ENCODE data around the gene RPS6KA5.
"Not testable (repeated sequence)": the region's sequence is repeated elsewhere in the genome, so short reads cannot be mapped to it uniquely, and the experiment has no call there.

The RPS6KA5 gene

GRCh38 chr14:91067186-91067585, 6.7 kb upstream of the RPS6KA5 start:
- no peak for DNase-seq (ENCODE audit: low read depth, low spot score)

- no peak for DNase-seq (ENCODE audit: low read depth, low spot score)
Observed at GRCh38 chr14:91065266-91065665, 4.8 kb upstream of the RPS6KA5 start.

DNA sequence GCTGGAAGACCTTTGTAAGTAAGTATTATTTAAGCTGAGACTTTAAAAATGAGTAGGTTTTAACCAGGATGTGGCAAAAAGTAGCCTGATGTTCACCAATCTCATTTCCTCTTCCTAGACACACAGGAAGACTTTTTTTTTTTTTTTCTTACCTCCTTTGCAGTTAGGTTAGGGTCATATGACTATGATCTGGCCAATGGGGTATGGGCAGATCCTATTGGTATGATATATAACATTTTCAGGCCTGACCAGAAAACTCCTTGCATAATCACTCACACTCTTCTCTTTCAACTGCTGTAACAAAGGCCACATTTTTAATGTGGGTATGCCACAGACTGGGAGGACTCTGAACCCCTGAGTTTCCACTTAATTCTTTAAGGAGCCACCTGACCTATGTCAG, 2.7 kb upstream of the RPS6KA5 start:
- no peak for DNase-seq (ENCODE audit: low read depth, low spot score)

- no peak for DNase-seq (ENCODE audit: low read depth, low spot score)
Observed at GRCh38 chr14:91062600-91062999, 2.2 kb upstream of the RPS6KA5 start.

DNA sequence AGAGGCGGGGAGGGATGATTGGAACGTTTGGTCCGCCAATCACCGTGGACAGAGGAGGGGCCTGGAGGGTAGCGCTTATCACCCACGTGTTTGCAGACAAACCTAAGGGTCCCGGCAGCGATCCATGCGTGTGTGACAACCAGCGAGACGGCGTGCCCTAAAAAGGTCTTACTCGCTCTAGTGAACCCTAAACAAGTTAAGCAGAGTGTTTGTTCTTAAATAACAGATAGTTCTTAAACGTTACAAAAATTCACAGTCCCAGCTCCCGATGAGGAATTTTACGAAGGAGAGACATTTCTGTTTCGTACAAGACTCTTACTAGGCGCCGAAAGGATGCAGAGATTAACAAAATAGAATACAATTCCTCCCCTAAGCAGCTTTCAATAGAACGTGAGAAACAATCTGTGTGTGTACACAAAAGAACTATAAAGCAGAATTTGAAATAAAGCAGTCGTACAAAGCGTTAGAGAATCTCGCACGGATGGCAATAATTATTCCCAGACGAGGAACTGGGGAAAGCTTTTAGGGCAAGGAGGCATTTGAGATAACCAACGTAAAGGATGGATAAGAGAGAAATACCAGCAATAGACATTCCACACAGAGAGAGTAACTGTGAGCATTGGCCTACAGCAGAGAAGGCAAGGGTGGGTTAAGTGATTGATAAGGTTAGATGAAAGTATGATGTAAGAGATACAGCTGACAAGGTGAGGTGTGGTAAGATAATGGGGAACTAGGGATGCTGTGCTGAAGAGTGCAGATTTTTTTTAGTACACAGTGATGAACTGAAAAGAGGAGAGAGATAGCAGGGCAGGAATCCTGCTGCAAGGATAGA, 831 bp upstream of the RPS6KA5 start:
- no peak for DNase-seq (ENCODE audit: low read depth, low spot score)

DNA sequence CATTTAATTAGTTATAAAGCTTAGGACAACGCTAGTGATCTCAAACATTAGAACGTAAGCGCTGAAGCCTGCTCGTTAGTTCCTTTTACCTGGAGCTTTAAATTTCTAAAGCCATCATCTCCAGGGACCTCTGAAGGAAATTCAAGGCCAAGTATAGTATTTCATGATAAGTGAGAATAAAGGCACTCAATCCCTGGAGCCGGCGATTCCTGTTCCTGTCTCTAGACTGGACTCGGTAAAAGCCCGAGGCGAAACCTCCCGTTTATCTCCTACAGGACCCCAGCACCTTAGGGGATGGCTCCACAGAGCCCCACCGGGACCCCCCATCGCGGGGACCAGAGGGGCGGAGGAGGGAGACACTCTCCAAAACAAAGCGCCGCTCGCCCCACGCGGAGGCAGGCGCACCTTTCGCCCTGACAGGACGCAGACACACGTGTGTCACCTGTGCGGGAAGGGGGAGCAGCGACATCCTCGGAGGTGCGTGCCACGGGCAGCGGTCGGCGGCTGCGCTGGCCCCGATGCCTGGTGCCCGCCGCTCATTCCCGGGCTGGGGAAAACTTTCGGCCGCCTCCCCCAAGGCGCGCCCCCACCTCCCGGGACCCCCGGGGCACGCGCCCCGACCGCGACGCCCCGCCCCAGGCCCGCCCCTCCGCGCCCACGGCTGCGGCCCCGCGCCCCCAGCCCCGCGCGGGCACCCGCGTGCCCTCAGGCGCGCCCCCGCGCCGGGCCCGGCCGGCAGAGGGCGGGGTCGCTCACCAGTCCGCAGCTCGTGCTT, 678 bp downstream of the RPS6KA5 start:
- DNase-seq (ENCODE audit: low read depth, low spot score), result peak; percentile 33

DNA sequence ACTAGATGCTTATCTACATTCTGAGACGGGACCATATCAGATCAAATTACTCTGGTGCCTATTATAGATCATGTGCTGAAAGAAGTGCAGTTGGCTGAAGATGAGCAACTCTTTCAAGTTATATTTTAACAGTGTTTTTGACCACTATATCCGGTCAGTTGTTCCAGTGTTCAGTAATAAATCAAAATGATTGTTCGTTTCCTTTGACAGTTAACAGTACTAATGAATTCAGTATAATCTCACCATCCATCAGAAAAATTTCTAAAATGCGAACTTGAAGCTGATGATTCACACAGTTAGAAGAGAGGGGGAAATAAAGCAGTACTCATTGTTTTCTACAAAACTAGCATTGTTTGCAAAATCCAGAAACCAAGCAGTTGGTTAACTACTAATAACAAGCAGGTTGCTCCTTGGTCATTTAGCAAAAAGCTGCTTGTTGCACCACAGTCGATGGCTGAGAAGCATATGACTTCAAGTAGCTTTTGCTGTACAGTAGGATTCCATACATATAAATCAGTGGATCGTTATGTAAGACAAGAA, 2.3 kb downstream of the RPS6KA5 start:
- DNase-seq (ENCODE audit: low read depth, low spot score), result no peak

GRCh38 chr14:91056361-91056760, 4.1 kb downstream of the RPS6KA5 start:
- DNase-seq (ENCODE audit: low read depth, low spot score), result no peak

- DNase-seq (ENCODE audit: low read depth, low spot score), result no peak
Observed at GRCh38 chr14:91055016-91055415, 5.4 kb downstream of the RPS6KA5 start.

DNA sequence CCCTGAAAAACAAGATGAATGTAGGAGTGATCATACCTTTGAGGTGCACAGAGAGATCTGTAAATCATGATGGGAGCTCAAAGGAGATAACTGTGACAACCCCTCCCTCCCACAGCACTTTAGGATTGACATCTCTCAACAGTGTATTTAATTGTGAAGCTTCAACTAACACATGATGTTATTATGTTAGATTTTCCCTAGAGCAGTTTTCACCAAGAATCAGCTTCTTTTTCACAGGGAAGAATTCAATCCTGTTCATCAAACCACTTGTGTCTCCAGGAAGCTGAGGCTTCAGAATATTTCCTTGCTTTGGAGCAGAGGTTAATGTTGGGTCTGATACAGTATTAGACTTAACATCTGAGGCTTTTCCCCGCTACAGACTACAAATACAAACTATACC, 11.8 kb downstream of the RPS6KA5 start:
- DNase-seq (ENCODE audit: low read depth, low spot score), result no peak

- no peak for DNase-seq (ENCODE audit: low read depth, low spot score)
Observed at GRCh38 chr14:91048265-91048664, 12.2 kb downstream of the RPS6KA5 start.

- no peak for DNase-seq (ENCODE audit: low read depth, low spot score)
Observed at GRCh38 chr14:91047174-91047753, 13.2 kb downstream of the RPS6KA5 start.

DNA sequence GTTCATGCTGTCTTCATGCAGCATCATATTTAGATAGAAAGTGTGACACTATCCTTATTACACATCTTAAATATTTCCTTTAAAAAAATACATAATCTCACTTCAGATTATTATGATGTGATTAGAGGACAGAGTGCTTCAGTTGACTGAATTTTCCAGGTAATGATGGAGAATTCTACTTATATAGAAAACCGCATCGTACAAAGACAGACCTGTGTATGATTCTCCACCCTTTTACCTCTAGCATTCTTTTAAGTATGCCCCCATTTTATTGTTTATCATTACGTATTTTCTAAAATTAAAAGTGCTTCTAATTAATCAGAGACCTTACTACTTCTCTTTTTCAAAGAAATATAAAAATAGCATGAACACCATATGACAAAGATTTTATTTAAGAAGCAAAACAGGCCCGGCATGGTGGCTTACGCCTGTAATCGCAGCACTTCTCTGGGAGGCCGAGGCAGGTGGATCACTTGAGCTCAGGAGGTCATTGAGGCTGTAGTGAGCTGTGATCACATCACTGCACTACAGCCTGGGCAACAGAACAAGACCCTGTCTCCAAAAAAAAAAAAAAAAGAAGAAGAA, 13.9 kb downstream of the RPS6KA5 start:
- no peak for DNase-seq (ENCODE audit: low read depth, low spot score)

- DNase-seq (ENCODE audit: low read depth, low spot score), result no peak
Observed at GRCh38 chr14:91041450-91041849, 19.0 kb downstream of the RPS6KA5 start.

DNA sequence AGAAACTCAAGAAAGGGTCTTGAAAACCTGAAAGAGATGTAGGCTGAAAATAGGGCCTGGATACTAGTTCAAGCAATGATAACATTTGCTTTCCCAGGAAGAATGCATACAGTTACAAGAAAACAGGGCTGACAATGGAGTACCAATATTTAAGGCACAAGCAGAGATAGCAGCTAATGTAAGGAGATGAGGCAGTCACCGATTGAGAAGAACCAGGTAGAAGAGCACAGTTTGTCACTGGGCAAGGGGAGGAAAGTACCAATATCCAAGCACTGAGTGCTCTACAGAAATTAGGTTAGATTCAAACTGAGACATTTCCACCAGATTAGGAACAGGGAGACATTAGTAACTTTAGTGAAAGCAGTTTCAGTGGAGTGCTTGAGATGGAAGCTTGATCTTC, 19.9 kb downstream of the RPS6KA5 start:
- DNase-seq (ENCODE audit: low read depth, low spot score), result no peak

DNA sequence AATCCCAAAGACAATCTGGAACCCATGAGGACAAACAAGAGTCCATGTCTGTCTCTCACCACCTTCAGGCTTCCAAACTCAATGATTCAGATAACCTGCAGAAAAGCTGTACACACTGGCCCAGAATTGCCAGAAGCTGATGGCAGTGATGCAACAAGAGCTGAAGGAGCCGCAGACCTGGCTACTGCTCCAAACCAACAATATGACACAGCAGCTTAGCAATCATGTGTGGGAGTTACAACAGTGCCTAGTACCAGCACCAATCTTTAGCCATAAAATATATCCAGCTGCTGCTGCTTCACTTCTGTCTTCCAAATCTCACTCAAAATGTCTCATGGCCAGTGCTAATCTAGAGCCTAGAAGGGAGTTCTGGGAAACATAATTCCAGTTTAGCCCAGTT, 22.0 kb downstream of the RPS6KA5 start:
- DNase-seq (ENCODE audit: low read depth, low spot score), result no peak

- DNase-seq (ENCODE audit: low read depth, low spot score), result no peak
Observed at GRCh38 chr14:91036741-91037469, 23.5 kb downstream of the RPS6KA5 start.

GRCh38 chr14:91035855-91036254, 24.6 kb downstream of the RPS6KA5 start:
- DNase-seq (ENCODE audit: low read depth, low spot score), result no peak

DNA sequence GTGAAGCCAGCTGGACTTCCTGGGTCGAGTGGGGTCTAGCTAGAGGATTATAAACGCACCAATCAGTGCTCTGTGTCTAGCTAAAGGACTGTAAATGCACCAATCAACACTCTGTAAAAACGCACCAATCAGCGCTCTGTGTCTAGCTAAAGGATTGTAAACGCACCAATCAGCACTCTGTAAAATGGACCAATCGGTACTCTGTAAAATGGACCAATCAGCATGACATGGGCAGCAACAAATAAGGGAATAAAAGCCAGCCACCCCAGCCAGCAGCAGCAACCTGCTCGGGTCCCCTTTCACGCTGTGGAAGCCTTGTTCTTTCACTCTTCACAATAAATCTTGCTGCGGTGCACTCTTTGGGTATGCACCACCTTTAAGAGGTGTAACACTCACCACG, 26.1 kb downstream of the RPS6KA5 start:
- not testable (repeated sequence) for DNase-seq (ENCODE audit: low read depth, low spot score)

- no peak for DNase-seq (ENCODE audit: low read depth, low spot score)
Observed at GRCh38 chr14:91032248-91032647, 28.2 kb downstream of the RPS6KA5 start.

- DNase-seq (ENCODE audit: low read depth, low spot score), result no peak
Observed at GRCh38 chr14:91031666-91032065, 28.8 kb downstream of the RPS6KA5 start.
